ENCODE data around the gene PGM2L1.

PGM2L1 gene

GRCh38 chr11:74282914-74283371, 115.3 kb downstream of the PGM2L1 start:
- no peak for ATAC-seq (ENCODE audit: low read depth)
- no peaks in the 10 kb centered on the region for H3K36me3 Mint-ChIP-seq
- H3K27me3 Mint-ChIP-seq = peaks cover 3% of the 10 kb centered on the region
- no peak overlapping the region for H3K27ac Mint-ChIP-seq
- H3K4me3 Mint-ChIP-seq = no peak overlapping the region
- no peak for DNase-seq (ENCODE audit: low spot score in 2 of 2)
- no peaks in the 10 kb centered on the region for H3K9me3 Mint-ChIP-seq
- H3K4me1 Mint-ChIP-seq = no peaks in the 10 kb centered on the region

GRCh38 chr11:74282421-74282820, 115.8 kb downstream of the PGM2L1 start:
- Mint-ChIP-seq H3K4me3 (no peak overlapping the region), H3K27ac (no peak overlapping the region), H3K9me3 (no peaks in the 10 kb centered on the region), H3K27me3 (peaks cover 5% of the 10 kb centered on the region), H3K4me1 (no peaks in the 10 kb centered on the region), H3K36me3 (no peaks in the 10 kb centered on the region)
- ATAC-seq (ENCODE audit: low read depth) (no peak), DNase-seq (ENCODE audit: low spot score in 2 of 2) (no peak)

- Mint-ChIP-seq H3K36me3 (no peaks in the 10 kb centered on the region), H3K4me1 (no peaks in the 10 kb centered on the region), H3K9me3 (no peaks in the 10 kb centered on the region), H3K27ac (no peak overlapping the region), H3K27me3 (peaks cover 8% of the 10 kb centered on the region), H3K4me3 (no peak overlapping the region)
- DNase-seq (ENCODE audit: low spot score in 2 of 2) = no peak
- no peak for ATAC-seq (ENCODE audit: low read depth)
These were observed 117.7 kb downstream of the PGM2L1 start for GRCh38 chr11:74280494-74280893.
